ENCODE data around the gene DCBLD1.

DCBLD1 gene

GRCh38 chr6:117568247-117568646 is 85.8 kb downstream of the DCBLD1 start:
- no peak for DNase-seq

GRCh38 chr6:117568831-117569410 is 86.4 kb downstream of the DCBLD1 start:
- no peak for DNase-seq

GRCh38 chr6:117573006-117573680 is 90.7 kb downstream of the DCBLD1 start:
- DNase-seq, result no peak

GRCh38 chr6:117574198-117574597 is 91.7 kb downstream of the DCBLD1 start:
- DNase-seq, result no peak

GRCh38 chr6:117585647-117586046 is 103.2 kb downstream of the DCBLD1 start:
- DNase-seq, result no peak

- no peak for DNase-seq
Measured at GRCh38 chr6:117590447-117590846, 108.0 kb downstream of the DCBLD1 start.

GRCh38 chr6:117591405-117591804 is 108.9 kb downstream of the DCBLD1 start:
- no peak for DNase-seq

- no peak for DNase-seq
Measured at GRCh38 chr6:117592983-117593759, 110.7 kb downstream of the DCBLD1 start.

GRCh38 chr6:117595099-117595923 is 112.8 kb downstream of the DCBLD1 start:
- no peak for DNase-seq

GRCh38 chr6:117597755-117598154 is 115.3 kb downstream of the DCBLD1 start:
- no peak for DNase-seq
